ENCODE data around the gene KAT7. TPM values are rescaled to one million over a fixed set of nuclear protein-coding genes. Genes with fewer than 3 reads are reported as not detected.
A peak's percentile ranks its signal among the peaks of the same experiment; 100 is the strongest.

The KAT7 gene
- polyA plus RNA-seq, 1 donor from 2014 or later = 31.0 TPM

DNA sequence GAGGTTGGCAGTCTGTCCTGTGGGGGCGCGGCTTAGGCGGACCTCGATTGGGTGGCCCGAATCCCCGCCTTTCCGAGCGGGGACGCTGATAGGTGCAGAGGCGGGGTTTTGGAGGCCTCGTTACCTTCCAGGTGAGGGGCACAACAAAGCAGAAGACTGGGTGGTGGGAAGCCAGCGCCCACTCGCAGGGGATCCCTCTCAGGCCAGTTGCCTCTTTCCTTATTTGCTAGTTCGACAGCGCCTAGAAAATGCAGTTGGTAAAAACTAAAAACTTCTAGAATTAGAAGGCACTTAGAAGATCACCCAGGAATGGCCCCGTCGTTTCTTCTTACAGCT is 730 bp downstream of the KAT7 start:
- Histone ChIP-seq H4K20me1 (ENCODE audit: insufficient read depth) (no peaks in the 10 kb centered on the region), H3K9ac (ENCODE audit: low read length) (peak overlapping the region; percentile 38), H3K79me2 (replicated peaks; ENCODE audit: insufficient read depth, low read length) (peaks cover 39% of the 10 kb centered on the region), H3K27me3 (ENCODE audit: insufficient read depth, low read depth, low read length) (no peaks in the 10 kb centered on the region), H3K27ac (ENCODE audit: low read length) (peak overlapping the region; percentile 33), H3K36me3 (ENCODE audit: insufficient read depth, low read length) (peaks cover 4% of the 10 kb centered on the region), H3K9me2 (ENCODE audit: insufficient read depth, low read length) (no peaks in the 10 kb centered on the region), H3K9me3 (ENCODE audit: low read length) (no peaks in the 10 kb centered on the region), H2AFZ (ENCODE audit: low read depth, low read length) (no peak overlapping the region), H3K4me3 (ENCODE audit: low read length) (peak overlapping the region; percentile 89), H3F3A (ENCODE audit: insufficient read depth, low read length, poor library complexity, severe bottlenecking) (no peaks in the 10 kb centered on the region), H3K4me2 (ENCODE audit: low read length) (peak overlapping the region; percentile 74)
- TF ChIP-seq TAF1 (IDR thresholded peaks at IDR 0.05; ENCODE audit: low read depth) = no peak
- TF ChIP-seq SMC3 (conservative IDR thresholded peaks at IDR 0.05; ENCODE audit: poor library complexity) = no peak
- no peak for TF ChIP-seq MXI1 (conservative IDR thresholded peaks at IDR 0.05; ENCODE audit: poor library complexity, severe bottlenecking)
- TF ChIP-seq POLR2AphosphoS5 (IDR thresholded peaks at IDR 0.05) = no peak
- no peak for TF ChIP-seq EP300 (conservative IDR thresholded peaks at IDR 0.05; ENCODE audit: poor library complexity, severe bottlenecking)
- TF ChIP-seq, protein P1, sequence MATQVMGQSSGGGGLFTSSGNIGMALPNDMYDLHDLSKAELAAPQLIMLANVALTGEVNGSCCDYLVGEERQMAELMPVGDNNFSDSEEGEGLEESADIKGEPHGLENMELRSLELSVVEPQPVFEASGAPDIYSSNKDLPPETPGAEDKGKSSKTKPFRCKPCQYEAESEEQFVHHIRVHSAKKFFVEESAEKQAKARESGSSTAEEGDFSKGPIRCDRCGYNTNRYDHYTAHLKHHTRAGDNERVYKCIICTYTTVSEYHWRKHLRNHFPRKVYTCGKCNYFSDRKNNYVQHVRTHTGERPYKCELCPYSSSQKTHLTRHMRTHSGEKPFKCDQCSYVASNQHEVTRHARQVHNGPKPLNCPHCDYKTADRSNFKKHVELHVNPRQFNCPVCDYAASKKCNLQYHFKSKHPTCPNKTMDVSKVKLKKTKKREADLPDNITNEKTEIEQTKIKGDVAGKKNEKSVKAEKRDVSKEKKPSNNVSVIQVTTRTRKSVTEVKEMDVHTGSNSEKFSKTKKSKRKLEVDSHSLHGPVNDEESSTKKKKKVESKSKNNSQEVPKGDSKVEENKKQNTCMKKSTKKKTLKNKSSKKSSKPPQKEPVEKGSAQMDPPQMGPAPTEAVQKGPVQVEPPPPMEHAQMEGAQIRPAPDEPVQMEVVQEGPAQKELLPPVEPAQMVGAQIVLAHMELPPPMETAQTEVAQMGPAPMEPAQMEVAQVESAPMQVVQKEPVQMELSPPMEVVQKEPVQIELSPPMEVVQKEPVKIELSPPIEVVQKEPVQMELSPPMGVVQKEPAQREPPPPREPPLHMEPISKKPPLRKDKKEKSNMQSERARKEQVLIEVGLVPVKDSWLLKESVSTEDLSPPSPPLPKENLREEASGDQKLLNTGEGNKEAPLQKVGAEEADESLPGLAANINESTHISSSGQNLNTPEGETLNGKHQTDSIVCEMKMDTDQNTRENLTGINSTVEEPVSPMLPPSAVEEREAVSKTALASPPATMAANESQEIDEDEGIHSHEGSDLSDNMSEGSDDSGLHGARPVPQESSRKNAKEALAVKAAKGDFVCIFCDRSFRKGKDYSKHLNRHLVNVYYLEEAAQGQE (IDR thresholded peaks at IDR 0.05; ENCODE audit: borderline replicate concordance) = no peak
- no peak for TF ChIP-seq EZH2 (IDR thresholded peaks at IDR 0.05; ENCODE audit: borderline replicate concordance, insufficient read depth, low read length, poor library complexity, severe bottlenecking)
- TF ChIP-seq, protein P2, sequence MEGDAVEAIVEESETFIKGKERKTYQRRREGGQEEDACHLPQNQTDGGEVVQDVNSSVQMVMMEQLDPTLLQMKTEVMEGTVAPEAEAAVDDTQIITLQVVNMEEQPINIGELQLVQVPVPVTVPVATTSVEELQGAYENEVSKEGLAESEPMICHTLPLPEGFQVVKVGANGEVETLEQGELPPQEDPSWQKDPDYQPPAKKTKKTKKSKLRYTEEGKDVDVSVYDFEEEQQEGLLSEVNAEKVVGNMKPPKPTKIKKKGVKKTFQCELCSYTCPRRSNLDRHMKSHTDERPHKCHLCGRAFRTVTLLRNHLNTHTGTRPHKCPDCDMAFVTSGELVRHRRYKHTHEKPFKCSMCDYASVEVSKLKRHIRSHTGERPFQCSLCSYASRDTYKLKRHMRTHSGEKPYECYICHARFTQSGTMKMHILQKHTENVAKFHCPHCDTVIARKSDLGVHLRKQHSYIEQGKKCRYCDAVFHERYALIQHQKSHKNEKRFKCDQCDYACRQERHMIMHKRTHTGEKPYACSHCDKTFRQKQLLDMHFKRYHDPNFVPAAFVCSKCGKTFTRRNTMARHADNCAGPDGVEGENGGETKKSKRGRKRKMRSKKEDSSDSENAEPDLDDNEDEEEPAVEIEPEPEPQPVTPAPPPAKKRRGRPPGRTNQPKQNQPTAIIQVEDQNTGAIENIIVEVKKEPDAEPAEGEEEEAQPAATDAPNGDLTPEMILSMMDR (IDR thresholded peaks at IDR 0.05; ENCODE audit: poor library complexity, severe bottlenecking) = no peak
- TF ChIP-seq RAD21 (conservative IDR thresholded peaks at IDR 0.05) = no peak

DNA sequence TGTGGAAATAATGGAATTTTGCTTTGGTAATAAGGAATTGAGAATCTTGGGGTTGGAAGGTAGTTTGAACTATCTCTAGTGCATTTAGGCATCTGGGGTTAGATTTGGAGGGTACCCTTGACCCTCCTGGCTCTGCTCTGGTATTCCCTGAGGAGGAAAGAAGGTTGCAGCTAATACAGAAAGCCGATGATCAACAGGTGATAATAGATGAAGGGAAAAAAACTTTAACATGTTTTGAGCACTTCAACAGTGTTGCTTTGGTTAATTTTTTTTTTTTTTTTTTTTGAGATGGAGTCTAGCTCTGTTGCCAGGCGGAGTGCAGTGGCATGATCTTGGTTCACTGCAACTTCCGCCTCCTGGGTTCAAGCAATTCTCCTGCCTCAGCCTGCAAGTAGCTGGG is 4.8 kb downstream of the KAT7 start:
- H2AFZ ChIP-seq (ENCODE audit: low read depth, low read length) = no peak overlapping the region
- H3K27ac ChIP-seq (ENCODE audit: low read length) = no peak overlapping the region
- H3K4me2 ChIP-seq (ENCODE audit: low read length) = no peak overlapping the region
- H3K9me3 ChIP-seq (ENCODE audit: low read length) = no peaks in the 10 kb centered on the region
- no peak overlapping the region for H3K9ac ChIP-seq (ENCODE audit: low read length)
- H3K27me3 ChIP-seq (ENCODE audit: insufficient read depth, low read depth, low read length) = no peaks in the 10 kb centered on the region
- no peaks in the 10 kb centered on the region for H4K20me1 ChIP-seq (ENCODE audit: insufficient read depth)
- no peaks in the 10 kb centered on the region for H3K9me2 ChIP-seq (ENCODE audit: insufficient read depth, low read length)
- no peak overlapping the region for H3K4me3 ChIP-seq (ENCODE audit: low read length)
- no peaks in the 10 kb centered on the region for H3F3A ChIP-seq (ENCODE audit: insufficient read depth, low read length, poor library complexity, severe bottlenecking)
- H3K79me2 ChIP-seq (replicated peaks; ENCODE audit: insufficient read depth, low read length) = peaks cover 58% of the 10 kb centered on the region
- TF ChIP-seq, protein P2 (IDR thresholded peaks at IDR 0.05; ENCODE audit: poor library complexity, severe bottlenecking) = no peak
- TF ChIP-seq EZH2 (IDR thresholded peaks at IDR 0.05; ENCODE audit: borderline replicate concordance, insufficient read depth, low read length, poor library complexity, severe bottlenecking) = no peak
- TF ChIP-seq POLR2AphosphoS5 (IDR thresholded peaks at IDR 0.05) = no peak
- no peak for TF ChIP-seq TAF1 (IDR thresholded peaks at IDR 0.05; ENCODE audit: low read depth)
- TF ChIP-seq EP300 (conservative IDR thresholded peaks at IDR 0.05; ENCODE audit: poor library complexity, severe bottlenecking) = no peak
- TF ChIP-seq RAD21 (conservative IDR thresholded peaks at IDR 0.05) = no peak
- TF ChIP-seq SMC3 (conservative IDR thresholded peaks at IDR 0.05; ENCODE audit: poor library complexity) = no peak
- TF ChIP-seq, protein P1 (IDR thresholded peaks at IDR 0.05; ENCODE audit: borderline replicate concordance) = no peak
- no peak for TF ChIP-seq MXI1 (conservative IDR thresholded peaks at IDR 0.05; ENCODE audit: poor library complexity, severe bottlenecking)
- H3K36me3 ChIP-seq (ENCODE audit: insufficient read depth, low read length) = peaks cover 11% of the 10 kb centered on the region
